ELF-1 (cell line): ENCODE results near the gene ACTR1A.

ENCODE experiments used
- DNase-seq: peaks from one replicate; pipeline ENCODE4 v3.0.0-alpha.2; 2016; ENCODE audit warnings: low read depth, low spot score

Gene ACTR1A

GRCh38 chr10:102485093-102485784 is 17.3 kb downstream of the ACTR1A start:
- DNase-seq, result no peak

GRCh38 chr10:102484021-102484420 is 18.5 kb downstream of the ACTR1A start:
- DNase-seq, result no peak

- DNase-seq, result no peak
Measured at GRCh38 chr10:102480396-102480795, 22.1 kb downstream of the ACTR1A start.

GRCh38 chr10:102479651-102480050 is 22.9 kb downstream of the ACTR1A start:
- no peak for DNase-seq

GRCh38 chr10:102476466-102477141 is 25.9 kb downstream of the ACTR1A start:
- DNase-seq, result no peak

- no peak for DNase-seq
Measured at GRCh38 chr10:102475451-102476040, 27.0 kb downstream of the ACTR1A start.

GRCh38 chr10:102473445-102474331 is 28.8 kb downstream of the ACTR1A start:
- no peak for DNase-seq

- DNase-seq, result no peak
Measured at GRCh38 chr10:102470579-102471546, 31.6 kb downstream of the ACTR1A start.

- DNase-seq, result no peak
Measured at GRCh38 chr10:102468683-102469082, 33.8 kb downstream of the ACTR1A start.

GRCh38 chr10:102467971-102468438 is 34.5 kb downstream of the ACTR1A start:
- no peak for DNase-seq

GRCh38 chr10:102467318-102467717 is 35.2 kb downstream of the ACTR1A start:
- DNase-seq, result no peak

- no peak for DNase-seq
Measured at GRCh38 chr10:102465466-102465865, 37.0 kb downstream of the ACTR1A start.

- no peak for DNase-seq
Measured at GRCh38 chr10:102463983-102464382, 38.5 kb downstream of the ACTR1A start.

GRCh38 chr10:102462512-102463054 is 39.9 kb downstream of the ACTR1A start:
- no peak for DNase-seq

GRCh38 chr10:102461187-102462054 is 41.1 kb downstream of the ACTR1A start:
- DNase-seq, result peak; percentile 96

- DNase-seq, result no peak
Measured at GRCh38 chr10:102460836-102461186, 41.7 kb downstream of the ACTR1A start.

- no peak for DNase-seq
Measured at GRCh38 chr10:102458656-102459055, 43.9 kb downstream of the ACTR1A start.

- DNase-seq, result no peak
Measured at GRCh38 chr10:102457591-102458150, 44.8 kb downstream of the ACTR1A start.

- DNase-seq, result peak; percentile 81
Measured at GRCh38 chr10:102455893-102456471, 46.5 kb downstream of the ACTR1A start.
